ENCODE results near the gene MORC4.

GRCh38 chrX:106901781-106902219 lies 98.2 kb downstream of the MORC4 start:
- TF ChIP-seq, protein P1, sequence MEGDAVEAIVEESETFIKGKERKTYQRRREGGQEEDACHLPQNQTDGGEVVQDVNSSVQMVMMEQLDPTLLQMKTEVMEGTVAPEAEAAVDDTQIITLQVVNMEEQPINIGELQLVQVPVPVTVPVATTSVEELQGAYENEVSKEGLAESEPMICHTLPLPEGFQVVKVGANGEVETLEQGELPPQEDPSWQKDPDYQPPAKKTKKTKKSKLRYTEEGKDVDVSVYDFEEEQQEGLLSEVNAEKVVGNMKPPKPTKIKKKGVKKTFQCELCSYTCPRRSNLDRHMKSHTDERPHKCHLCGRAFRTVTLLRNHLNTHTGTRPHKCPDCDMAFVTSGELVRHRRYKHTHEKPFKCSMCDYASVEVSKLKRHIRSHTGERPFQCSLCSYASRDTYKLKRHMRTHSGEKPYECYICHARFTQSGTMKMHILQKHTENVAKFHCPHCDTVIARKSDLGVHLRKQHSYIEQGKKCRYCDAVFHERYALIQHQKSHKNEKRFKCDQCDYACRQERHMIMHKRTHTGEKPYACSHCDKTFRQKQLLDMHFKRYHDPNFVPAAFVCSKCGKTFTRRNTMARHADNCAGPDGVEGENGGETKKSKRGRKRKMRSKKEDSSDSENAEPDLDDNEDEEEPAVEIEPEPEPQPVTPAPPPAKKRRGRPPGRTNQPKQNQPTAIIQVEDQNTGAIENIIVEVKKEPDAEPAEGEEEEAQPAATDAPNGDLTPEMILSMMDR (IDR thresholded peaks at IDR 0.05; ENCODE audit: low read depth, low read length, poor library complexity, severe bottlenecking): no peak
- no peak for TF ChIP-seq EZH2phosphoT487 (IDR thresholded peaks at IDR 0.05; ENCODE audit: borderline replicate concordance, low read length)

Data from DOHH2 (cell line).